Activated CD8-positive, alpha-beta memory T cell treated with anti-CD3 and anti-CD28 coated beads, Interleukin-2, amount 10 ng/mL, durations not matched to agents 7 days and 5 days (primary cell): ENCODE results near the gene SHROOM1. TPM values are rescaled to one million over a fixed set of nuclear protein-coding genes. Genes with fewer than 3 reads are reported as not detected.

Experiments
- ATAC-seq: fragments of 150-1000 bp; cut with Tn5 transposase; one replicate; pipeline ENCODE4 v1.10.0; 2021; ENCODE audit warnings: moderate library complexity
- CTCF ChIA-PET: fragments of 350-600 bp; sonication (Branson Sonifier 250); formaldehyde crosslinking; loops from one replicate; lab custom pipeline; 2021; ENCODE audit warnings: antibody characterized with exemption; lab: Charles Lee
- DNase-seq: peaks from one replicate; pipeline ENCODE4 v3.0.0-alpha.2; 2020
- H3K27ac Mint-ChIP-seq: one replicate; pipeline ENCODE4 v1.8.0; 2021; ENCODE audit warnings: mild to moderate bottlenecking, mixed read lengths
- H3K27me3 Mint-ChIP-seq: one replicate; pipeline ENCODE4 v1.8.0; 2021; ENCODE audit warnings: mixed read lengths
- H3K36me3 Mint-ChIP-seq: one replicate; pipeline ENCODE4 v1.8.0; 2021; ENCODE audit warnings: mild to moderate bottlenecking, mixed read lengths
- H3K4me1 Mint-ChIP-seq: one replicate; pipeline ENCODE4 v1.8.0; 2021; ENCODE audit warnings: mixed read lengths
- H3K4me3 Mint-ChIP-seq: one replicate; pipeline ENCODE4 v1.8.0; 2021; ENCODE audit warnings: mild to moderate bottlenecking, moderate library complexity, mixed read lengths
- H3K9me3 Mint-ChIP-seq: one replicate; pipeline ENCODE4 v1.8.0; 2022; ENCODE audit warnings: low read depth, mixed read lengths
- total RNA-seq, 2 experiments: library from RNA; stranded (reverse); gene quantifications; one replicate each; pipeline ENCODE4 v1.2.3, GENCODE V29; 2021

SHROOM1 gene
- total RNA-seq, 2 experiments from 2014 or later: 4.4 to 11.5 TPM

DNA sequence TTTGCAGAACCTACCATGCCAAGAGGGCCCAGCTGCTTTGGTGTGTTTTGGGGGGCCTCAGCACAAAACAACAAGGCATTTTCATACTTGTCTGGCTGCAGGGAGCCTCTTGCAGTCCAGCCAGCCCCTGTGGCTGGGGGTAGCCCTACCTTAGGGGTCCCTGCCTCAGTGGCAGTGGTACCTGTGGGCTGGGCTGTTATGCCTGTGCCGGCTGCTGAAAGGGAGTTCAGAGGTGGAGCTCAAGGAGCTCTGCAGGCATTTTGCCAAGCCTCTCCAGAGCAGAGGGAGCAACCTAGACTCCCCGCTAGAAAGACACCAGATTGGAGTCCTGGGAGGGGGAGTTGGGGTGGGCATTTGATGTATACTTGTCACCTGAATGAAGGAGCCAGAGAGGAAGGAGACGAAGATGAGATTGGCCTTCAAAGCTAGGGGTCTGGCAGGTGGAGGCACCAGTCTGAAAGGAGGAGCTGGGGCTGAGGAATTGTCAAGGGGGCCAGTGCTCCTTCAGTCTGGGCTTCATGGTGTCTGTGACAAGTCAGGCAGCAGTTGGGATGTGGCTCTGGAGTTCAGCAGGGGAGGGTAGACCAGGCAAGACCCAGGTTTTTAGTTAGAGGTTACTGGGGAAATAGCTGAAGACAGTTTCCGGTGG, 1.5 kb downstream of the SHROOM1 start:
- peaks cover 26% of the 10 kb centered on the region for H3K4me1 Mint-ChIP-seq
- H3K4me3 Mint-ChIP-seq: peak overlapping the region; percentile 79
- H3K36me3 Mint-ChIP-seq: no peaks in the 10 kb centered on the region
- peaks cover 51% of the 10 kb centered on the region for H3K27me3 Mint-ChIP-seq
- CTCF ChIA-PET: interaction anchor here (0.7 to 6.8 kb wide), 25 partner anchors 10 to 1101 kb away, joined by 3 to 60 read pairs (median 4); partner anchors contain the start of genes GDF9 and KIF3A
- H3K9me3 Mint-ChIP-seq: no peaks in the 10 kb centered on the region
- no peak overlapping the region for H3K27ac Mint-ChIP-seq
- ATAC-seq (no peak), DNase-seq (no peak)

DNA sequence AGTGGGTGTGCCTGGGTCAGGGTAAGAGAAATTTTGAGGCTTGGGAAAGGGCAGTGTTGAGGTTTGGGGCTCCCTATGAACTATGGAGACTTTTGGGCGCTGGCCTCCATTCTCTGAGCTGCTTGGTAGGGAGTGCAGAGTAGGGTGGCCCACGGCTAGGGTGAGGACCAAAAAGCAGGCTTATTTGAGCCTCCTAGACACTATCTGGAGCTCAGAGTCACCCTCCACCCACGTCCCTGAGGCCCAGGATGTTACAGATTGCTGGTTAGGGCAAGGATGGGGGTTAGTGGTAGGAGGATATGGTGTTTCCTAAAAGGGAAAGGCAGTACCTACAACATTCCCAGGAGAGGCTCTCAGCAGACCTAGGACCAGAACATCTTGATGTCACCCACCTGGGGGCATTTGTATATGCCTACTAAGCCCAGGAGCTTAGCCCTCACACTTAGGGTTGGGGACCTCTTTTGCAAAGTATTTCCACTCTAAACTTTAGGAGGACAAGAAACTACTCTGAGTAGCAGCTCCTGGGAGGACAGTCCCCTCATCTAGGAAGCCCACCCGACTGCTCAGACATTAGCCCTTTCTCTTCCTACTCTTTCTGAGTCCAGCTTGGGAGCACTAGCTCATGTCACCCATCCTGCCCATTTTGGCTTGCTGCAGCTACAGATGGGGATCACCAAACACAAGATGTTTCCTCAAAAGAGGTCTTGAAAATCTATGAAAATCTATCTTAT, 2.3 kb downstream of the SHROOM1 start:
- ATAC-seq: no peak
- DNase-seq: no peak
- H3K4me3 Mint-ChIP-seq: peak overlapping the region; percentile 6
- H3K36me3 Mint-ChIP-seq: no peaks in the 10 kb centered on the region
- H3K4me1 Mint-ChIP-seq: peaks cover 31% of the 10 kb centered on the region
- CTCF ChIA-PET: interaction anchor here (0.7 to 6.8 kb wide), 14 partner anchors 9 to 590 kb away, joined by 3 to 60 read pairs (median 4); partner anchors contain the start of genes CCNI2 and GDF9
- H3K27me3 Mint-ChIP-seq: peaks cover 57% of the 10 kb centered on the region
- H3K27ac Mint-ChIP-seq: no peak overlapping the region
- H3K9me3 Mint-ChIP-seq: no peaks in the 10 kb centered on the region

GRCh38 chr5:132826424-132827082, 3.9 kb downstream of the SHROOM1 start:
- Mint-ChIP-seq H3K9me3 (no peaks in the 10 kb centered on the region), H3K27me3 (peaks cover 55% of the 10 kb centered on the region), H3K36me3 (no peaks in the 10 kb centered on the region), H3K4me1 (peaks cover 32% of the 10 kb centered on the region), H3K4me3 (peak overlapping the region; percentile 39), H3K27ac (no peak overlapping the region)
- CTCF ChIA-PET: interaction anchor here (1.0 to 4.1 kb wide), 6 partner anchors 9 to 439 kb away, joined by 3 to 16 read pairs (median 6); partner anchors contain the start of gene GDF9
- DNase-seq: no peak
- ATAC-seq: no peak

GRCh38 chr5:132825834-132826391, 4.5 kb downstream of the SHROOM1 start:
- Mint-ChIP-seq H3K27ac (no peak overlapping the region), H3K36me3 (no peaks in the 10 kb centered on the region), H3K4me3 (peak overlapping the region; percentile 39), H3K9me3 (no peaks in the 10 kb centered on the region), H3K27me3 (peaks cover 48% of the 10 kb centered on the region), H3K4me1 (peaks cover 29% of the 10 kb centered on the region)
- ATAC-seq (peak; percentile 50), DNase-seq (no peak)
- CTCF ChIA-PET: interaction anchor here (1.0 to 4.1 kb wide), 6 partner anchors 9 to 325 kb away, joined by 3 to 16 read pairs (median 4); no protein-coding TSS in a partner anchor

- peaks cover 49% of the 10 kb centered on the region for H3K27me3 Mint-ChIP-seq
- peak; percentile 1 for ATAC-seq
- H3K9me3 Mint-ChIP-seq: no peaks in the 10 kb centered on the region
- no peak for DNase-seq
- CTCF ChIA-PET: interaction anchor here (0.8 to 4.1 kb wide), 8 partner anchors 8 to 324 kb away, joined by 3 to 16 read pairs (median 4); no protein-coding TSS in a partner anchor
- H3K27ac Mint-ChIP-seq: no peak overlapping the region
- peaks cover 31% of the 10 kb centered on the region for H3K4me1 Mint-ChIP-seq
- H3K36me3 Mint-ChIP-seq: no peaks in the 10 kb centered on the region
- H3K4me3 Mint-ChIP-seq: peak overlapping the region; percentile 38
These were observed 5.2 kb downstream of the SHROOM1 start for GRCh38 chr5:132825033-132825833.

GRCh38 chr5:132824426-132824825, 6.0 kb downstream of the SHROOM1 start:
- H3K9me3 Mint-ChIP-seq: no peaks in the 10 kb centered on the region
- no peak for ATAC-seq
- peaks cover 34% of the 10 kb centered on the region for H3K4me1 Mint-ChIP-seq
- DNase-seq: no peak
- H3K27me3 Mint-ChIP-seq: peaks cover 48% of the 10 kb centered on the region
- no peak overlapping the region for H3K27ac Mint-ChIP-seq
- H3K36me3 Mint-ChIP-seq: no peaks in the 10 kb centered on the region
- H3K4me3 Mint-ChIP-seq: peak overlapping the region; percentile 38
- CTCF ChIA-PET: interaction anchor here (0.8 to 4.1 kb wide), 8 partner anchors 9 to 318 kb away, joined by 3 to 16 read pairs (median 4); no protein-coding TSS in a partner anchor

DNA sequence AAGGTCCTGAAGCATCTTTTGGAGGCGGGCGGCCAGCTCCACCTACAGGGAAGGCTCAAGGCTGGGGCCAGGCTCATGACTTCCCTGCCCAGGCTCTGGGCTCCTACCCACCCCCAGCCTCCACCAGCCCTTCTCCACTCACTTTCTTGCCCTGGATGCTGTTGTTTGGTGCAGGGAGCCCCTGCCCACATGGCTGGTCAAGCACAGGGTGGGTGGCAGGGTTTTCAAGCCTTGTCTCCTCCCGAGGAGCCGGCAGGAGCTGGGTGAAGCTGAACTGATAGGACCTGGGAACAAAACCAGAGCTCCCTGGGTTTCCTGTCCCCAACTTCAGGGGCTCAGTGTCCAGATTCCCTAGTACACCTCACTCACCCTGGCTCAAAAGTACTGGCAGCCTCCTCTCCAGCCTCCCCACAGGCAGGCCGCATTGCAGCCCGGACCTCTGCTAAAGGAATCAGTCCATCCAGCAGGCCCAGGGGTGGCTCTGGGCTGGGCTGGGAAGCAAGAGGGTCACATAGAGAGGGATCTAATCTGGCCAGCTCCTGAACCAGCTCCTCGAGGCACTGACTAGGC, 6.9 kb downstream of the SHROOM1 start:
- Mint-ChIP-seq H3K36me3 (no peaks in the 10 kb centered on the region), H3K9me3 (no peaks in the 10 kb centered on the region), H3K27me3 (peaks cover 45% of the 10 kb centered on the region), H3K4me3 (no peak overlapping the region), H3K27ac (no peak overlapping the region), H3K4me1 (peaks cover 33% of the 10 kb centered on the region)
- DNase-seq: no peak
- CTCF ChIA-PET: interaction anchor here (0.9 to 4.1 kb wide), 9 partner anchors 10 to 438 kb away, joined by 3 to 16 read pairs (median 4); partner anchors contain the start of gene CCNI2
- ATAC-seq: no peak

DNA sequence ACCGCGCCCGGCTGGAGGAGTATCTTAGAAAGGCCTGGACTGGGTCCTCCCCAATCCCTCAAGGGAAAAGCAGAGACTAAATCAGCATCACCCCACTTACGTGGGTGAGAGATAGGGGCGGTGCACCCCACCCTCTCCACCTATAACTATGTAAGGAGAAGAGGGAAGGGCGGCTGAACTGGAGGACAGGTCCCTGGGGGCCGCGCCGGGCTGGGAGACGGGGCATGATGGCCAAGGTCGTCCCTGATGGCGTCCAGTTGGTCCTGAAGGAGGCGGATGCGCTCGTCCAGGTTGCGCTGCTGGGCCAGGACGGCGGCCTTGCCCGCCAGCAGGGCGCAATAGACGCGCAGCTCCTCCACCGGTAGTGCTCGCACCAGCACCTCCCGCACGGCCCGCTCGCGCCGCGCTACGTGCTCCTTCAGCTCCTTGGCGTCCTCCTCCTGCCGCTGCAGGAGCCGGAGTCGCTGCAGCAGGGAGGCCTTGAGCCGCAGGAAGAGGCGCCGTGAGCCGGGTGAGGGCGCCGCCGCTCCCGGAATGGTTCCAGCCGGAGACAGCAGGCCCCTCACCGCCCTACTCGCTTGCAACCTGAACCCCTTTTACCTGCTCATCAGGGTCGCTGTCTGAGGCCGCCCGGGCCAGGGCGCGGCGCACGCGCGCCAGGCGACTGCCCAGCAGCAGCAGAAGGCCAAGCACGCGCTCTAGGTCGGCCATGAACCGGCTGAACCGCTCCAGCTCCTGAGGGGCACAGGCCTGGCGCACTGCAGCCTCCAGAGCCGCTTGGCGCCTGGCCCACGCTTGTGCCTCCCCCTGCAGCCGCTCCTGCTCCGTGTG, 7.6 kb downstream of the SHROOM1 start:
- Mint-ChIP-seq H3K27ac (no peak overlapping the region), H3K9me3 (no peaks in the 10 kb centered on the region), H3K4me3 (no peak overlapping the region), H3K36me3 (no peaks in the 10 kb centered on the region), H3K27me3 (peaks cover 40% of the 10 kb centered on the region), H3K4me1 (peaks cover 33% of the 10 kb centered on the region)
- ATAC-seq: peak; percentile 8
- CTCF ChIA-PET: interaction anchor here (0.7 to 4.1 kb wide), 10 partner anchors 11 to 437 kb away, joined by 3 to 16 read pairs (median 4); partner anchors contain the start of gene CCNI2
- no peak for DNase-seq

GRCh38 chr5:132821791-132822190, 8.7 kb downstream of the SHROOM1 start:
- no peaks in the 10 kb centered on the region for H3K9me3 Mint-ChIP-seq
- no peak overlapping the region for H3K4me3 Mint-ChIP-seq
- H3K27ac Mint-ChIP-seq: no peak overlapping the region
- CTCF ChIA-PET: interaction anchor here (0.6 to 6.3 kb wide), 9 partner anchors 9 to 316 kb away, joined by 3 to 77 read pairs (median 10); partner anchors contain the start of genes CCNI2 and SHROOM1
- H3K27me3 Mint-ChIP-seq: peaks cover 32% of the 10 kb centered on the region
- H3K36me3 Mint-ChIP-seq: no peaks in the 10 kb centered on the region
- no peak for ATAC-seq
- DNase-seq: no peak
- H3K4me1 Mint-ChIP-seq: peaks cover 27% of the 10 kb centered on the region

GRCh38 chr5:132821350-132821749, 9.1 kb downstream of the SHROOM1 start:
- Mint-ChIP-seq H3K4me3 (no peak overlapping the region), H3K27ac (no peak overlapping the region), H3K36me3 (no peaks in the 10 kb centered on the region), H3K9me3 (no peaks in the 10 kb centered on the region), H3K27me3 (peaks cover 28% of the 10 kb centered on the region), H3K4me1 (peaks cover 27% of the 10 kb centered on the region)
- DNase-seq: no peak
- CTCF ChIA-PET: interaction anchor here (0.6 to 6.3 kb wide), 15 partner anchors 9 to 583 kb away, joined by 3 to 77 read pairs (median 8); partner anchors contain the start of genes CCNI2 and SHROOM1
- no peak for ATAC-seq

DNA sequence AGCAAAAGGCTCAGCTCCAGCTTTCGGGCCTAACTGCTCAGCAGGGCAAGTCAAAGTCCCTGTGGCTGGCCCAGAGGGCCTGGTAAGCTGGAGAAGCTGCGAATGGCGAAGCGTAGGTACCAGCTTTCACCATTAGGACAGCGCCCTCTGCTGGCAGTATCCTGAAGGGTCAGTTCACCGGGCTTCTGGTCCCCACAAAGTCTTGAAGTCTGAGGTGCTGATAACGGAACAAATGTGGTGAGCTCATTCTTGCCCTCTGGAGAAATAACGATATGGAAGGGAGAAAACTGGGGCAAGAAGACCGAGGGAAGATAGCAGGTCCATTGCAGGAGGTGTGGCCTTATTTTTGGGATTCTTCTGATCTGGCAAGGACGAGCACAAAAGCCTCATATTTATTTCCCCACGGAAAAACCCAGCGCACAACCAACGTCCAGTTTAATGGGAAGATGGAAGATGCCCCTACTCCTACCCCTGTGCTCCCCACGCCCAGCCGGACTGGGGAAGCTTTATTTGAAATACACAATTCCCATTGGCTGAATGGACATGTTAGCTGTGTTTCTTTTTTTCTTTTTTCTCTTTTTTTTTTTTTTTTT, 10.2 kb downstream of the SHROOM1 start:
- no peak overlapping the region for H3K4me3 Mint-ChIP-seq
- H3K27me3 Mint-ChIP-seq: peaks cover 27% of the 10 kb centered on the region
- peak; percentile 96 for ATAC-seq
- peaks cover 25% of the 10 kb centered on the region for H3K4me1 Mint-ChIP-seq
- DNase-seq: peak; percentile 94
- no peaks in the 10 kb centered on the region for H3K9me3 Mint-ChIP-seq
- CTCF ChIA-PET: interaction anchor here (0.6 to 6.3 kb wide), 62 partner anchors 11 to 918 kb away, joined by 3 to 77 read pairs (median 4); partner anchors contain the start of genes CCNI2, GDF9, IL13 and KIF3A
- no peak overlapping the region for H3K27ac Mint-ChIP-seq
- no peaks in the 10 kb centered on the region for H3K36me3 Mint-ChIP-seq
